ENCODE results near the gene FMO5.
"Not testable (repeated sequence)": the region's sequence is repeated elsewhere in the genome, so short reads cannot be mapped to it uniquely, and the experiment has no call there.

FMO5 gene

GRCh38 chr1:147238925-147239820, 14.0 kb upstream of the FMO5 start:
- DNase-seq = no peak

DNA sequence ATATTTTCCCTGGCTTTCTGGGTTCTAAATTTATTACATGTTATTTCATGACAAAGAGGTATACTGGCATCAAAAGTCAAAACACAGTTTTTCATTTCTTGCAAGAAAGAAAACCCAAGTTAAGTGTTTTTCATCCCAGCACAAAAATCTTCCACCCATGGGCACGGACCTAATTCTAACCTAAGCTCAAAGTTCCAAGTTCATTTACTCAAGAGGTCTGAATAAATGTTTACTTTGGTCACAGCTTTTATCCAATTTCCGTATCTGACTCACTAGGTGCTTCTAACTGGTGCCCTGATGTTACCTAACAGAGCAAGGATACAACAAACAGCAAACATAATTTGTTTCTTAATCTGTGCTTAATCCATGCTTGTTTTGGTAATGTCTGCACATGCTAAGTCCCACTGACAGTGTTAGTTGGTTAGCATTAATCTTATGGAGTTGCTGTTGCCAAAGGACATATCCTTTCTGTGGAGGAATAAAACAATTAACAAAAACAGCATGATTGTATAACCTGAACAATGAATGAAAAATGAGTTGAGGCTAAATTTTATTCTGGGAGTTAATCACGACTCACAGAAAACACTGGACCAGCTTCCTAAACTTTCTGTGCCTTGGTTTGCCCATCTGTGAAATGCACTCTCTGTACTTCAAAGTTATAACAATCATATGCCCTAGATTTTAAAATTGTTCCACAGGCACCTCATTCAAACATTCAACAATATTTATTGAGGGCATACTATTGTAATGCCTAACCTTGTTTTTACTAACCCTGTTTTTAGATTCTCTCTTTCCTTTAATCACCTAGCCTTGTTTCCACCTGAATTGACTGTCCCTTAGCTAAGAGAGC, 13.1 kb upstream of the FMO5 start:
- DNase-seq = no peak

DNA sequence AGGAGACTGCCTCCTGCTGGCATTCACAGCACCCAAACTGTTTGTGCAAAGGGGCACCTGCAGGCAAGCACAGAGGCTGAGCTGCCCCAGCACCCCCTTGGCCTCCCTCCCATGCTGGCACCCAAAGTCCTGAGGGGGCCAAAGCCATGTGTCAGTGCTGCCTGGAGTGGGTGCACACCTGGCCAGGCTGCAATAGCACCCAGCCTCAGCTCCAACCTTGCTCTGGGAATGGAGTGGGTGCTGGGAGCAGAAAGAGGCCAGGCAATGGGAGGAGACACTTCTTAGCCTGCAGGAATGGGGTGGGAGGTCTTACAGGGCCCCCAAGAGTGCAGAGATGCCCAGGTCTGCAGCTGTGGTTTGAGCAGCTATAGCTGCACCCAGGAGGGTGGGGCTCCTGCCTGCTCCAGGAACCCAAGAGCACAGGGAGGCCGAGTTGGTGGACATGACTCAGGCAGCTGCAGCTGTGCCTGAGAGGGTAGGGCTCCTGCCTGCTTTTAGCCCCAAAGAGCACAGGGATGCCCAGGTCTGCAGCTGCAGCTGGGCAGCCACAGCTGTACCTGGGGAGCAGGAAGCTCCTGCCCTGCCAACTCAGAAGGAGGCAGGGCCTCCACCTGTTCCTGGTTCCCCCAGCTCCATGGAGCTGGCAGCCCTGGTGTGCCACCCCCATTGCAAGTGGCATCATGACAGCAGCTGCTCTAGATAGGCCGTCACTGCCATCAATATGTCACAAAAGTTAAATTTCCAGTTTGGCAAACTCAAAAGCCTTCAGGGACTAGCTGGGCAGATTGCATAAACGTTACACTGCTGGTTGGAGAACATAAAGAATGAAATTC, 12.0 kb upstream of the FMO5 start:
- no peak for DNase-seq

DNA sequence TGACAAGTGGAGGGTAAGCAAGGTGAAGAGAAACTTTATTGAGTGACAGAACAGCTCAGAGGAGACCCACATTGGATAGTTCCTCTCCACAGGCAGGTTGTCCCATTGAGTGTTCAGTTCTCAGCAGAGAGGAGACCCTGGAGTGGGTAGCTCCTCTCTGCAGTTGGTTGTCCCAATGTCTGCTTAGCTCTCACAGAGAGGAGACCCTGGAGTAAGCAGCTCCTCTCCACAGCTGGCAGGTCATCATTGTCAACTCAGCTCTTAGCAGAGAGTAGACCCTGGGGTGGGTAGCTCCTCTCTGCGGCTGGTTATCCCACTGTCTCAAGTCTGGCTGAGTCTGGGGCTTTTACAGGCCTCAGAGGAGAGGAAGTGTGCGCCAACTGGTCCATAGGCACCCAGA, 11.3 kb upstream of the FMO5 start:
- no peak for DNase-seq

DNA sequence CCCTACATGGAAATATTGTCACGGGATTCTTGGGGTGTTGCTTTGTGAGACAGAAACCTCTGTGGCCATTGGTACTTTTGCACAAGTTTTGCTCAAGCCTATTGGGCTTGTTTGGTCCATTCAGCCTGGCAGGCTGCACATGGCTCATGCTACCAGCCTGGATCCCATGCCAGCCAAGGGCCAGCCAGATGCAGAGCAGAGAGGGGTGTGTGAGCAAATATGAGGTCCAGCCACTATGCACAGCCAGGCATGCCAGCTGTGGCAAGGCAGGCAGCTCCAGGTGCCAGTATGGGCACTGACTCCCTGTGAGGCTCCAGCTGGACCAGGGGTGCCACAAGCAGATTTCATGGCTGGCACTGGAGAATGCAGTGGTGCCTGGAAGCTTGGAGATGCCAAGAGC, 10.7 kb upstream of the FMO5 start:
- DNase-seq = no peak

GRCh38 chr1:147233903-147234302, 8.8 kb upstream of the FMO5 start:
- DNase-seq = not testable (repeated sequence)

DNA sequence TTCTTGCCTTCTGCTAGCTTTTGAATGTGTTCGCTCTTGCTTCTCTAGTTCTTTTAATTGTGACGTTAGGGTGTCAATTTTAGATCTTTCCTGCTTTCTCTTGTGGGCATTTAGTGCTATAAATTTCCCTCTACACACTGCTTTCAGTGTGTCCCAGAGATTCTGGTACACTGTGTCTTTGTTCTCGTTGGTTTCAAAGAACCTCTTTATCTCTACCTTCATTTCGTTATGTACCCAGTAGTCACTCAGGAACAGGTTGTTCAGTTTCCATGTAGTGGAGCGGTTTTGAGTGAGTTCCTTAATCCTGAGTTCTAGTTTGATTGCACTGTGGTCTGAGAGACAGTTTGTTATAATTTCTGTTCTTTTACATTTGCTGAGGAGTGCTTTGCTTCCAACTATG, 5.9 kb upstream of the FMO5 start:
- DNase-seq = not testable (repeated sequence)

GRCh38 chr1:147223740-147224615, 1.2 kb downstream of the FMO5 start:
- no peak for DNase-seq

- DNase-seq = no peak
Measured at GRCh38 chr1:147218606-147219005, 6.5 kb downstream of the FMO5 start.

DNA sequence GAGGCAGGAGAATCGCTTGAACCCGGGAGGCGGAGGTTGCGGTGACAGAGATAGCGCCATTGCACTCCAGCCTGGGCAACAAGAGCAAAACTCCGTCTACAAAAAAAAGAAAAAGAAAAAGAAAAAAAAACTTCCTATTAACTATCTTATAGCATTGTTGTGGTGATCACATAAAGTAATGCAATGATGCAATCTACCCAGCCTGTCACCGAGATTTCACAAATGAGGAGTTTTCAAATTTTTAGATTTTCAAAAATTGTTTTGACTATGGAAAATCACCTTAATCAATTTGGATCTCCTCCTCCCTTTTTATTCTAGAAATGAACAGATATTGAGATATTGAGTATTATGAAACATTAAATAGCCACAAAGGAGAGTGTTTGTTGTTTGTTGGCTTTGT, 8.0 kb downstream of the FMO5 start:
- no peak for DNase-seq

DNA sequence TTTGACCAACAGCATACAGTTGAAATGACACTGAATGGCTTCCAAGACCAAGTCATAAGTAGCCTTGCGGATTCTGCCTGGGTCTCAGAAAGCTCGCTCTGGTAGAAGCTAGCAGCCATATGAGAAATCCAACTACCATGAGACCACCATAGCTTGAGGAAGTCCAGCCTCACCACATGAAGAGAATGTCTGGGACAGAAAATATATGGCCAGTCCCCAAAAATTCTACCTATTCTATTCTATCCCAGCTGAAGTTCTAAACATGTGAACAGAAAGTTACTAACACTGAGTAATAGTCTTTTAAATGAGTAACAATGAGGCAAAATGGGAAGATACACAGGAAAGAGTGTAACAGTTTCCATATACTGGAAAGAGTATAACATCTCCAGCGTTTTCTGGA, 9.0 kb downstream of the FMO5 start:
- DNase-seq = no peak

- DNase-seq = no peak
Measured at GRCh38 chr1:147215540-147215916, 9.6 kb downstream of the FMO5 start.

DNA sequence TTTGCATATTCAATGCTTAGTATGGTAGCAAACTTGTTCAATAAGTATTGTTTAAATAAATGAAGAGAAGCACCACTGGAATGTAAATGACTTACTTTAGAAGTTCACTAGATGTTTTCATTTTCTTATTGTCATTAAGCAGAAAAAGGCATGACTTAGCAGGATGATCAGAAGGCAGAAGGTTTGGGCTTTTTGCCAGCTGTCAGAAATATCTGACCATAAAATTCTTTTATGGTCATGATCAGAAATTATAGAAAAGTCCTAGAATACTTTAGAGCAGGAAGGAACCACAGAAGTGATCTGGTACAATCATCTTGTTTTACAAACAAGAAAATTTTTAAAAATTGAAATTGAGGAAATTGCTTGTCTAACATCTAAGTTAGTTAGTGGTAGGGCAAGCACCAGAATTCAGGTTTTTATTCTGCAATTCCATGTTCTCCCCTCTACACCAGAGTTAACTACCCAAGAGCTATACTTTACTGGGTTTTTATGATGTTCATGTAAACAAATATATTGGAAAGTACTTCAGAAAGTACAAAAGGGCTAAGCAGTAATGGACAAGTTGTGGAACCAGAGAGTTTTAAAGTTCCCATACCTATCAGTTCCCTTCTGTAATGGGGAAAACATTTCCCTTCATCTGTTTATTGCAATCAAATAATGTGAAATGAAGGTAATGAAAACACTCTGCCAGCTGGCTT, 10.1 kb downstream of the FMO5 start:
- DNase-seq = no peak

DNA sequence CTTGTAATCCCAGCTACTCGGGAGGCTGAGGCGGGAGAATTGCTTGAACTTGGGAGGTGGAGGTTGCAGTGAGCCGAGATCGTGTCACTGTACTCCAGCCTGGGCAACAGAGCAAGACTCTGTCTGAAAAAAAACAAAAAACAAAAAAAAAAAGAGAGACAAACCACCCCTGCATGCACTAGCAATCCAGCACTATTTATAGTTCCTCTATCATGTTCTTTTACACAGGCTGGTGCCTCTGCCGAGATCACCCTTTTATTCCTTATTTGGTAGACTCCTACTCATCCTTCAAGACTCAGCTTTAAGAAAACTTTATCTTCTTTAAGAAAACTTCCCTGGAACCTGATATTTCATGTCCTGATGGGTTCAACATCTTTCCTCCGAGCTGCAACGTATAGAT, 10.8 kb downstream of the FMO5 start:
- DNase-seq = no peak

DNA sequence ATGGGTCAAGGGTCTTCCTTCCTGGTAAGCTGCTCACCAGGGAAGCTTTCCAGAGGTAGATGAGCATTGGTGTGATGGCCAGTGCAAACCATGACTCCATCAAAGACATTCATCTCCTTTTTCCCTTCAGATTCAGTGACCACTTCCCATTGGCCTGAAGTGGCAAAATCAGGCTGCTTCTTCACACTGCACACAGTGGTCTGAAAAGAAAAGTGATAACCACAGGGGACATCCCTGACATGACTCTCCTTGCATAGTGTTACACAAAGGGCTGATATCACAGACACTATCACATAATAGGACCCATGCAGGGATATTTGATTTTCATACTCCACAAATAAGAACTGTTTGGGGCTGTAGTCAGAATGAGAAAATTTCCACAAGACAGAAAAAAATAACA, 11.9 kb downstream of the FMO5 start:
- no peak for DNase-seq

DNA sequence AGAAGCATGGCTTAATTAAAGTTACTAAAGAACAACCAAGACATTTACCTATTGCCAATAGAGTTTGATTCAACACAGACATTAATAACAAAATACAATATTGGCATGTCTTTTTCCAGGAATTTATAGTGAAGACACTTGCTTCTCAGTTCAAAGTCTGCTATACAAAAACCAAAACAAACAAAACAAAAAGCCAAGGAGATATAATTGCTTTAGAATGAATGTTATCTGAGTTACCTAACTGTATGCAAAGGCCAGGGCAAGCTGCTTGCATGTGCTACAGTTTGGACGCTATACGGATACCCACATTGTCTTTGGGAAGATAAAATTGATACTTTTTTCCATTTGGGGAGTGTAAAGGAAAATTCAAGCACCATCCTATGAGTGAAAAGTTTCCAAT, 13.6 kb downstream of the FMO5 start:
- DNase-seq = no peak

- DNase-seq = no peak
Measured at GRCh38 chr1:147210987-147211386, 14.2 kb downstream of the FMO5 start.

GRCh38 chr1:147209825-147210821, 15.0 kb downstream of the FMO5 start:
- DNase-seq = no peak

DNA sequence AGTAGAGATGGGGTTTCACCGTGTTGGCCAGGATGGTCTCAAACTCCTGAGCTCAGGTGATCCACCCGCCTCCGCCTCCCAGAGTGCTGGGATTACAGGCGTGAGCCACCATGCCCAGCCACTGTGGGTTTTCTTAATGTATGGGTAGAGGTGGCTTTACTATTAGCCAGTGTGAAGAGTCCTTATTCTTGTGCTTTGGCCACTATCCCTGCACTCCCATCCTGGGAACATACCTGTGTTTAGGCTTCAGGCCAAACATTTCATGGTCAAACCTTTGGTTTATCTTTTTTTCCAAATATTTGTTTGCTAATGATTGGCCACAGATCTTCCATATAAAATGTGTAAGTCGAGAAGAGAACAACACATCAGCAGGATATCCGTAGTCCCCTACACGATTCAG, 16.5 kb downstream of the FMO5 start:
- no peak for DNase-seq

GRCh38 chr1:147207192-147207591, 17.9 kb downstream of the FMO5 start:
- no peak for DNase-seq
